Neural cell (in vitro differentiated cells): Measurements from ENCODE around the gene SLC12A1. TPM values are rescaled to one million over a fixed set of nuclear protein-coding genes. Genes with fewer than 3 reads are reported as not detected.

Experiments
- H2AFZ ChIP-seq: fragments of 200-600, 300-800 bp; sonication (generic), shearing (Covaris generic); 2 replicates; pipeline ENCODE4 v1.6.0; 2014; ENCODE audit warnings: low read depth, mild to moderate bottlenecking, antibody characterized with exemption, low read length, moderate library complexity
- H3F3A ChIP-seq: fragments of 200-600 bp; shearing (Covaris generic); 2 replicates; pipeline ENCODE4 v1.6.1; 2016; ENCODE audit warnings: mild to moderate bottlenecking, moderate library complexity, mixed read lengths, antibody characterized with exemption, low read length; ENCODE audit not compliant: insufficient read depth, poor library complexity, severe bottlenecking
- H3K27ac ChIP-seq: fragments of 200-600, 300-800 bp; sonication (generic), shearing (Covaris generic); 2 replicates; pipeline ENCODE4 v1.5.1; 2014; ENCODE audit warnings: mild to moderate bottlenecking, low read length, moderate library complexity
- H3K27me3 ChIP-seq: fragments of 300-800, 200-600 bp; sonication (generic), shearing (Covaris generic); 2 replicates; pipeline ENCODE4 v1.6.0; 2014; ENCODE audit warnings: mild to moderate bottlenecking, low read depth, low read length, moderate library complexity; ENCODE audit not compliant: insufficient read depth
- H3K36me3 ChIP-seq: fragments of 300-800, 200-600 bp; sonication (generic), shearing (Covaris generic); 2 replicates; pipeline ENCODE4 v1.5.1; 2014; ENCODE audit warnings: mild to moderate bottlenecking, antibody characterized with exemption, low read length, moderate library complexity; ENCODE audit not compliant: insufficient read depth
- H3K4me2 ChIP-seq: fragments of 300-800, 200-600 bp; sonication (generic), shearing (Covaris generic); 2 replicates; pipeline ENCODE4 v1.6.0; 2014; ENCODE audit warnings: mild to moderate bottlenecking, low read length
- H3K4me3 ChIP-seq: fragments of 300-800, 200-600 bp; sonication (generic), shearing (Covaris generic); 2 replicates; pipeline ENCODE4 v1.5.1; 2014; ENCODE audit warnings: mild to moderate bottlenecking, low read length, moderate library complexity
- H3K79me2 ChIP-seq: fragments of 200-600 bp; shearing (Covaris generic); replicated peaks from 2 replicates; pipeline ENCODE4 v1.6.0; 2014; ENCODE audit warnings: mild to moderate bottlenecking, low read length, moderate library complexity; ENCODE audit not compliant: insufficient read depth
- H3K9ac ChIP-seq: fragments of 300-800, 200-600 bp; sonication (generic), shearing (Covaris generic); 2 replicates; pipeline ENCODE4 v1.6.1; 2016; ENCODE audit warnings: mild to moderate bottlenecking, low read length, mixed read lengths
- H3K9me2 ChIP-seq: fragments of 200-600 bp; shearing (Covaris generic); 2 replicates; pipeline ENCODE4 v1.6.1; 2016; ENCODE audit warnings: mild to moderate bottlenecking, low read length, mixed read lengths; ENCODE audit not compliant: insufficient read depth
- H3K9me3 ChIP-seq: fragments of 200-600, 300-800 bp; sonication (generic), shearing (Covaris generic); 2 replicates; pipeline ENCODE4 v1.6.1; 2016; ENCODE audit warnings: mild to moderate bottlenecking, mixed run types, low read length, moderate library complexity, mixed read lengths
- H4K20me1 ChIP-seq: fragments of 200-600 bp; shearing (Covaris generic); 2 replicates; pipeline ENCODE4 v1.6.1; 2016; ENCODE audit warnings: mild to moderate bottlenecking, mixed run types; ENCODE audit not compliant: insufficient read depth
- EP300 ChIP-seq: fragments of 450-650 bp; conservative IDR thresholded peaks from 2 replicates; pipeline ENCODE4 v1.6.1; 2014; ENCODE audit warnings: antibody characterized with exemption, mild to moderate bottlenecking, moderate library complexity; ENCODE audit not compliant: poor library complexity, severe bottlenecking
- EZH2 ChIP-seq: fragments of 200-600, 300-800 bp; shearing (Covaris generic), sonication (generic); IDR thresholded peaks from 2 replicates; pipeline ENCODE4 v1.6.1; 2014; ENCODE audit warnings: antibody characterized with exemption, low read length, borderline replicate concordance, mild to moderate bottlenecking; ENCODE audit not compliant: insufficient read depth, poor library complexity, severe bottlenecking
- MXI1 ChIP-seq: fragments of 450-650 bp; conservative IDR thresholded peaks from 2 replicates; pipeline ENCODE4 v1.6.1; 2014; ENCODE audit warnings: antibody characterized with exemption, mild to moderate bottlenecking; ENCODE audit not compliant: poor library complexity, severe bottlenecking
- POLR2AphosphoS5 ChIP-seq: IDR thresholded peaks from 2 replicates; pipeline ENCODE4 v1.6.1; 2012
- RAD21 ChIP-seq: fragments of 450-650 bp; conservative IDR thresholded peaks from 2 replicates; pipeline ENCODE4 v1.6.1; 2014; ENCODE audit warnings: antibody characterized with exemption, mild to moderate bottlenecking, moderate library complexity
- SMC3 ChIP-seq: fragments of 450-650 bp; conservative IDR thresholded peaks from 2 replicates; pipeline ENCODE4 v1.6.1; 2014; ENCODE audit warnings: antibody characterized with exemption, mild to moderate bottlenecking, moderate library complexity; ENCODE audit not compliant: poor library complexity
- TAF1 ChIP-seq: IDR thresholded peaks from 2 replicates; pipeline ENCODE4 v1.6.1; 2012; ENCODE audit warnings: low read depth
- polyA plus RNA-seq: library from polyadenylated mRNA; depleted of rRNA; stranded (reverse); fragments of >200 nt; gene quantifications from 2 replicates; pipeline ENCODE4 v1.2.3, GENCODE V29; 2014
- TF ChIP-seq, protein P1 (sequence below): fragments of 450-650 bp; IDR thresholded peaks from 2 replicates; pipeline ENCODE4 v1.5.1; 2014; ENCODE audit warnings: antibody characterized with exemption, mild to moderate bottlenecking, moderate library complexity; ENCODE audit not compliant: poor library complexity, severe bottlenecking
- TF ChIP-seq, protein P2 (sequence below): IDR thresholded peaks from 2 replicates; pipeline ENCODE4 v1.6.1; 2012; ENCODE audit warnings: borderline replicate concordance

Gene SLC12A1
- polyA plus RNA-seq, 1 donor from 2014 or later = 0.67 TPM

DNA sequence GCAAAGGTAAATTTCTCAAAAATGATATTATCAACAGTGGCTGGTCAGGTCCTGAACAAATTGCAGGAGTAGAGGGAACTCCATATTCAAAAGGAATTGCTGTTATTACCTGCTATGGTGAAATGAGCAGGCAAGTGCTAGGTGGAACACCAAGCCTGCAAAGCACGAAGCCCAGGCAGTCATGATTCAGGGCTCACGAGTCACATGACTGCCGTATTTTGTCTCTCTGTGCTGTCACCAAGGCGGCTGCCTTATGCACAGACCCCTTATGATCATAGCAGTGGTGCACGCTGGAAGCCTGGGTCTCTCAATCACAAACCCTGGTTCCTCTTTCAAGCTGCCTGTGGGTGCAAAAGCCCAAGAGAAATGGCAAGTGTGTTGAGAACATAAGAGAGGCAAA, 24.4 kb downstream of the SLC12A1 start:
- Histone ChIP-seq H4K20me1 (no peaks in the 10 kb centered on the region), H2AFZ (no peak overlapping the region), H3K79me2 (no peaks in the 10 kb centered on the region), H3K27me3 (no peaks in the 10 kb centered on the region), H3K4me3 (no peak overlapping the region), H3K4me2 (no peak overlapping the region), H3K9me3 (no peaks in the 10 kb centered on the region), H3K36me3 (no peaks in the 10 kb centered on the region), H3K9me2 (no peaks in the 10 kb centered on the region), H3K9ac (no peak overlapping the region), H3F3A (no peaks in the 10 kb centered on the region), H3K27ac (no peak overlapping the region)
- TF ChIP-seq MXI1 = no peak
- no peak for TF ChIP-seq RAD21
- no peak for TF ChIP-seq POLR2AphosphoS5
- TF ChIP-seq EP300 = no peak
- TF ChIP-seq, protein P1, sequence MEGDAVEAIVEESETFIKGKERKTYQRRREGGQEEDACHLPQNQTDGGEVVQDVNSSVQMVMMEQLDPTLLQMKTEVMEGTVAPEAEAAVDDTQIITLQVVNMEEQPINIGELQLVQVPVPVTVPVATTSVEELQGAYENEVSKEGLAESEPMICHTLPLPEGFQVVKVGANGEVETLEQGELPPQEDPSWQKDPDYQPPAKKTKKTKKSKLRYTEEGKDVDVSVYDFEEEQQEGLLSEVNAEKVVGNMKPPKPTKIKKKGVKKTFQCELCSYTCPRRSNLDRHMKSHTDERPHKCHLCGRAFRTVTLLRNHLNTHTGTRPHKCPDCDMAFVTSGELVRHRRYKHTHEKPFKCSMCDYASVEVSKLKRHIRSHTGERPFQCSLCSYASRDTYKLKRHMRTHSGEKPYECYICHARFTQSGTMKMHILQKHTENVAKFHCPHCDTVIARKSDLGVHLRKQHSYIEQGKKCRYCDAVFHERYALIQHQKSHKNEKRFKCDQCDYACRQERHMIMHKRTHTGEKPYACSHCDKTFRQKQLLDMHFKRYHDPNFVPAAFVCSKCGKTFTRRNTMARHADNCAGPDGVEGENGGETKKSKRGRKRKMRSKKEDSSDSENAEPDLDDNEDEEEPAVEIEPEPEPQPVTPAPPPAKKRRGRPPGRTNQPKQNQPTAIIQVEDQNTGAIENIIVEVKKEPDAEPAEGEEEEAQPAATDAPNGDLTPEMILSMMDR = no peak
- no peak for TF ChIP-seq TAF1
- TF ChIP-seq, protein P2, sequence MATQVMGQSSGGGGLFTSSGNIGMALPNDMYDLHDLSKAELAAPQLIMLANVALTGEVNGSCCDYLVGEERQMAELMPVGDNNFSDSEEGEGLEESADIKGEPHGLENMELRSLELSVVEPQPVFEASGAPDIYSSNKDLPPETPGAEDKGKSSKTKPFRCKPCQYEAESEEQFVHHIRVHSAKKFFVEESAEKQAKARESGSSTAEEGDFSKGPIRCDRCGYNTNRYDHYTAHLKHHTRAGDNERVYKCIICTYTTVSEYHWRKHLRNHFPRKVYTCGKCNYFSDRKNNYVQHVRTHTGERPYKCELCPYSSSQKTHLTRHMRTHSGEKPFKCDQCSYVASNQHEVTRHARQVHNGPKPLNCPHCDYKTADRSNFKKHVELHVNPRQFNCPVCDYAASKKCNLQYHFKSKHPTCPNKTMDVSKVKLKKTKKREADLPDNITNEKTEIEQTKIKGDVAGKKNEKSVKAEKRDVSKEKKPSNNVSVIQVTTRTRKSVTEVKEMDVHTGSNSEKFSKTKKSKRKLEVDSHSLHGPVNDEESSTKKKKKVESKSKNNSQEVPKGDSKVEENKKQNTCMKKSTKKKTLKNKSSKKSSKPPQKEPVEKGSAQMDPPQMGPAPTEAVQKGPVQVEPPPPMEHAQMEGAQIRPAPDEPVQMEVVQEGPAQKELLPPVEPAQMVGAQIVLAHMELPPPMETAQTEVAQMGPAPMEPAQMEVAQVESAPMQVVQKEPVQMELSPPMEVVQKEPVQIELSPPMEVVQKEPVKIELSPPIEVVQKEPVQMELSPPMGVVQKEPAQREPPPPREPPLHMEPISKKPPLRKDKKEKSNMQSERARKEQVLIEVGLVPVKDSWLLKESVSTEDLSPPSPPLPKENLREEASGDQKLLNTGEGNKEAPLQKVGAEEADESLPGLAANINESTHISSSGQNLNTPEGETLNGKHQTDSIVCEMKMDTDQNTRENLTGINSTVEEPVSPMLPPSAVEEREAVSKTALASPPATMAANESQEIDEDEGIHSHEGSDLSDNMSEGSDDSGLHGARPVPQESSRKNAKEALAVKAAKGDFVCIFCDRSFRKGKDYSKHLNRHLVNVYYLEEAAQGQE = no peak
- no peak for TF ChIP-seq SMC3
- TF ChIP-seq EZH2 = no peak

DNA sequence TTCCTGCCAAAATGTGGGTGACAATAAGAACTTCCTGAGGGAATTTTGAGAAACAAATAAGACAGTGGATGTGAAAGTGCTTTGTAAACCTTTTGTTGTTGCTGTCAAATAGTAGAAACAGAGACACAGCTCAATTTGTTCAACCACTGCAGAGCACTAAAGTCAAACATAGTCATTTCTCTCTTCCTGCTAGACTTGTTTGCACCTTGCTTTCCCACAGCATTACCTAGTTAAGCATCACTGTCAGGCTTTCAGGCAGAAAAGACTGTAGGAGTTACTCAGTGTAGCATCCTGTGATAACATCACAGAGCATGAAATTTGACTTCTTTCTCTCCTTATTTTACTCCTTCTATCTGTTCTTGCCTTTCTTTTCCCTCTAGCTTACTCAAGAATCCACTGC, 27.1 kb downstream of the SLC12A1 start:
- TF ChIP-seq TAF1 (no peak), MXI1 (no peak), POLR2AphosphoS5 (no peak), RAD21 (no peak), EP300 (no peak), SMC3 (no peak), EZH2 (no peak)
- TF ChIP-seq, protein P1 = no peak
- no peak overlapping the region for H3K4me2 ChIP-seq
- H3K9ac ChIP-seq = no peak overlapping the region
- no peaks in the 10 kb centered on the region for H3K27me3 ChIP-seq
- no peak overlapping the region for H3K27ac ChIP-seq
- H3K36me3 ChIP-seq = no peaks in the 10 kb centered on the region
- H3K9me2 ChIP-seq = no peaks in the 10 kb centered on the region
- no peaks in the 10 kb centered on the region for H3F3A ChIP-seq
- no peaks in the 10 kb centered on the region for H3K9me3 ChIP-seq
- H3K4me3 ChIP-seq = no peak overlapping the region
- H3K79me2 ChIP-seq = no peaks in the 10 kb centered on the region
- H2AFZ ChIP-seq = no peak overlapping the region
- no peaks in the 10 kb centered on the region for H4K20me1 ChIP-seq
